ENCODE data around the gene PSRC1.
"Not testable (repeated sequence)": the region's sequence is repeated elsewhere in the genome, so short reads cannot be mapped to it uniquely, and the experiment has no call there.

The PSRC1 gene

DNA sequence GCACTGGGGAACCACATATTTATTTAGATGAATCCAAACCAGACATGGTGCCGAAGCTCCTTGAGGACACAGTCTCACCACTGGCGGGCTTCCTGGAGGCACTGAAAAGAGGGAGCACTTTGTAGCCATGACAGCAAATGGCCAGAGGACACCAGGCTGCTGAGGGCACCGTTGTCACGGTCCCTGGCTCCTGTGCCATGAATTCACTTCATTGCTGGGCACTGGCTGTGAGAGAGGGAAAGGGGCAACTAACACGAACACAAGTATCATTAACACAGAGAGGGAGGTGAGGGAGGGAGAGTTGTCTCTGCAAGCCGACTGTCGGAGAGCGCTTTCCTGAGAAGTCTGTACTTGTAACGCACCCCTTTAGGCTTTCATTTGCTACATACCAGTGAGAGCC is 9.4 kb upstream of the PSRC1 start:
- H3K4me1 ChIP-seq (ENCODE audit: control insufficient read depth, insufficient read depth, low read depth, low read length): peaks cover 4% of the 10 kb centered on the region
- no peak overlapping the region for H4K8ac ChIP-seq (ENCODE audit: low read length)
- H3K79me1 ChIP-seq (replicated peaks; ENCODE audit: low read length, poor library complexity, severe bottlenecking): no peaks in the 10 kb centered on the region
- no peaks in the 10 kb centered on the region for H3K36me3 ChIP-seq (ENCODE audit: control insufficient read depth in 1 of 2, insufficient read depth in 2 of 2, low read depth in 1 of 2, low read length in 2 of 2)
- H3K14ac ChIP-seq (ENCODE audit: low read length in 2 of 2): no peak overlapping the region
- H3K4me3 ChIP-seq (ENCODE audit: insufficient read depth in 1 of 2, low read depth in 1 of 2, low read length in 2 of 2): no peak overlapping the region
- H2BK5ac ChIP-seq (ENCODE audit: low read depth, low read length, poor library complexity, severe bottlenecking): no peak overlapping the region
- H2BK15ac ChIP-seq (ENCODE audit: low read depth, poor library complexity, severe bottlenecking): no peak overlapping the region
- H2BK120ac ChIP-seq (ENCODE audit: low read depth, low read length): no peak overlapping the region
- H3K27me3 ChIP-seq (ENCODE audit: control insufficient read depth in 1 of 2, insufficient read depth in 1 of 2, low read length in 2 of 2): peaks cover 0 to 10% of the 10 kb centered on the region in 2 experiments
- WGBS: 68% methylated on average over 9 of the region's 9 CpGs
- H3K18ac ChIP-seq (ENCODE audit: low read depth in 1 of 2, low read length in 2 of 2): no peak overlapping the region
- H2AK5ac ChIP-seq (ENCODE audit: low read length, severe bottlenecking): no peak overlapping the region
- no peak overlapping the region for H3K27ac ChIP-seq (ENCODE audit: low read length, poor library complexity, severe bottlenecking)
- no peak overlapping the region for H3K9ac ChIP-seq (ENCODE audit: low read length)
- no peaks in the 10 kb centered on the region for H3K9me3 ChIP-seq (ENCODE audit: control insufficient read depth, low read length)
- H3K4me2 ChIP-seq (ENCODE audit: low read length, poor library complexity, severe bottlenecking): no peak overlapping the region
- H3K23ac ChIP-seq (ENCODE audit: low read length in 2 of 2): no peak overlapping the region
- no peak overlapping the region for H2AFZ ChIP-seq (ENCODE audit: low read depth, low read length)
- H3K4ac ChIP-seq (ENCODE audit: low read depth in 1 of 2, low read length in 2 of 2): no peak overlapping the region
- H2BK12ac ChIP-seq (ENCODE audit: low read length in 2 of 2): no peak overlapping the region
- no peak overlapping the region for H4K91ac ChIP-seq (ENCODE audit: low read length)
- no peak for DNase-seq

DNA sequence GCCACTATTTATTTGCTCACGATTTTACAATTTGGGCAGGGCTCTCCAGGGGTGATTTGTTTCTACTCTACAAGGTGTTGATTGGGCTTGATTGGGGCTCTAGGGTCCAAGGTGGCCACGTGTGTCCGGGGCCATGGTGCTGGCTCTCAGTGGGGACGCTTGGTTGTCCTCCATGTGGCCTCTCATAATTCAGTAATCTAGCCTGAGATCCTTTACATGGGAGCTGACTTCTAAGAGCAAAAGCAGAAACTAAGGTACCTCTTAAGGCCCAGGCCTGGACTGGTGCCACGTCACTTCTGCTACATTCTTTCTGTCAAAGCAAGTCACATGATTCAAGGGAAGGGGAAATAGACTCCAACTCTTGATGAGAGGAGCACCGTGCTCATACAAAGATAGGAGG is 8.1 kb upstream of the PSRC1 start:
- H4K8ac ChIP-seq (ENCODE audit: low read length): no peak overlapping the region
- no peak overlapping the region for H3K4ac ChIP-seq (ENCODE audit: low read depth in 1 of 2, low read length in 2 of 2)
- H4K91ac ChIP-seq (ENCODE audit: low read length): no peak overlapping the region
- H3K79me1 ChIP-seq (replicated peaks; ENCODE audit: low read length, poor library complexity, severe bottlenecking): no peaks in the 10 kb centered on the region
- no peak overlapping the region for H3K14ac ChIP-seq (ENCODE audit: low read length in 2 of 2)
- H2BK15ac ChIP-seq (ENCODE audit: low read depth, poor library complexity, severe bottlenecking): no peak overlapping the region
- no peaks in the 10 kb centered on the region for H3K36me3 ChIP-seq (ENCODE audit: control insufficient read depth in 1 of 2, insufficient read depth in 2 of 2, low read depth in 1 of 2, low read length in 2 of 2)
- WGBS: 90% methylated on average over 6 of the region's 6 CpGs
- no peak overlapping the region for H3K18ac ChIP-seq (ENCODE audit: low read depth in 1 of 2, low read length in 2 of 2)
- DNase-seq: no peak
- H3K4me1 ChIP-seq (ENCODE audit: control insufficient read depth, insufficient read depth, low read depth, low read length): no peaks in the 10 kb centered on the region
- H2AK5ac ChIP-seq (ENCODE audit: low read length, severe bottlenecking): no peak overlapping the region
- H3K27me3 ChIP-seq (ENCODE audit: control insufficient read depth in 1 of 2, insufficient read depth in 1 of 2, low read length in 2 of 2): peaks cover 0 to 10% of the 10 kb centered on the region in 2 experiments
- no peak overlapping the region for H3K4me2 ChIP-seq (ENCODE audit: low read length, poor library complexity, severe bottlenecking)
- H3K9me3 ChIP-seq (ENCODE audit: control insufficient read depth, low read length): no peaks in the 10 kb centered on the region
- no peak overlapping the region for H3K27ac ChIP-seq (ENCODE audit: low read length, poor library complexity, severe bottlenecking)
- no peak overlapping the region for H2BK5ac ChIP-seq (ENCODE audit: low read depth, low read length, poor library complexity, severe bottlenecking)
- no peak overlapping the region for H2AFZ ChIP-seq (ENCODE audit: low read depth, low read length)
- no peak overlapping the region for H3K23ac ChIP-seq (ENCODE audit: low read length in 2 of 2)
- H2BK120ac ChIP-seq (ENCODE audit: low read depth, low read length): no peak overlapping the region
- no peak overlapping the region for H3K4me3 ChIP-seq (ENCODE audit: insufficient read depth in 1 of 2, low read depth in 1 of 2, low read length in 2 of 2)
- no peak overlapping the region for H2BK12ac ChIP-seq (ENCODE audit: low read length in 2 of 2)
- H3K9ac ChIP-seq (ENCODE audit: low read length): no peak overlapping the region

DNA sequence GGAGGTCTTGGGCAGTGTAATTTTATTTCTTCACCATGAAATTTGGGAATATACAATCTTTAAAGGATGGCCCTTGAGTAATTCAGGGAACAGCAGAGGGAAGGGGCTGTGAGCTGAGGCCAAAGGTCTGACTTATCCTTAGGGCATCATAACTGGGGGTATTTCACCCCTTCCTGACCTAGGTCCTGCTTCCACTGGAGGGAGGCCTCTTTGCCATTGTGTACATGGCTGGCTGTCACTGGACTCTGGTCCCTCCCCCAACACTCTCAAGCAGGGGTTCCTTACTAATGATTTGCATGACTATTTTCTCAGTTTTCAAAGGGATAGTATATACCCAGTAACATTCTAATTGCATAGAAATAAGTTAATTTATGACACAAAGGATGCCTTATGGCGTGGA is 7.2 kb upstream of the PSRC1 start:
- Histone ChIP-seq H3K27me3 (ENCODE audit: control insufficient read depth in 1 of 2, insufficient read depth in 1 of 2, low read length in 2 of 2) (peaks cover 0 to 6% of the 10 kb centered on the region in 2 experiments), H3K23ac (ENCODE audit: low read length in 2 of 2) (no peak overlapping the region), H3K36me3 (ENCODE audit: control insufficient read depth in 1 of 2, insufficient read depth in 2 of 2, low read depth in 1 of 2, low read length in 2 of 2) (no peaks in the 10 kb centered on the region), H3K14ac (ENCODE audit: low read length in 2 of 2) (no peak overlapping the region), H3K18ac (ENCODE audit: low read depth in 1 of 2, low read length in 2 of 2) (peak overlapping the region in 1 of 2 experiments; percentile 35), H3K4ac (ENCODE audit: low read depth in 1 of 2, low read length in 2 of 2) (no peak overlapping the region), H2BK12ac (ENCODE audit: low read length in 2 of 2) (no peak overlapping the region), H3K4me3 (ENCODE audit: insufficient read depth in 1 of 2, low read depth in 1 of 2, low read length in 2 of 2) (no peak overlapping the region), H4K91ac (ENCODE audit: low read length) (no peak overlapping the region), H2AK5ac (ENCODE audit: low read length, severe bottlenecking) (no peak overlapping the region), H3K4me2 (ENCODE audit: low read length, poor library complexity, severe bottlenecking) (no peak overlapping the region), H3K9ac (ENCODE audit: low read length) (no peak overlapping the region), H2BK5ac (ENCODE audit: low read depth, low read length, poor library complexity, severe bottlenecking) (no peak overlapping the region), H2BK15ac (ENCODE audit: low read depth, poor library complexity, severe bottlenecking) (no peak overlapping the region), H2AFZ (ENCODE audit: low read depth, low read length) (no peak overlapping the region), H4K8ac (ENCODE audit: low read length) (no peak overlapping the region), H3K4me1 (ENCODE audit: control insufficient read depth, insufficient read depth, low read depth, low read length) (no peaks in the 10 kb centered on the region), H3K9me3 (ENCODE audit: control insufficient read depth, low read length) (no peaks in the 10 kb centered on the region), H3K79me1 (replicated peaks; ENCODE audit: low read length, poor library complexity, severe bottlenecking) (no peaks in the 10 kb centered on the region), H2BK120ac (ENCODE audit: low read depth, low read length) (no peak overlapping the region), H3K27ac (ENCODE audit: low read length, poor library complexity, severe bottlenecking) (no peak overlapping the region)
- 100% methylated on average over 1 of the region's 1 CpG for WGBS
- DNase-seq: no peak

DNA sequence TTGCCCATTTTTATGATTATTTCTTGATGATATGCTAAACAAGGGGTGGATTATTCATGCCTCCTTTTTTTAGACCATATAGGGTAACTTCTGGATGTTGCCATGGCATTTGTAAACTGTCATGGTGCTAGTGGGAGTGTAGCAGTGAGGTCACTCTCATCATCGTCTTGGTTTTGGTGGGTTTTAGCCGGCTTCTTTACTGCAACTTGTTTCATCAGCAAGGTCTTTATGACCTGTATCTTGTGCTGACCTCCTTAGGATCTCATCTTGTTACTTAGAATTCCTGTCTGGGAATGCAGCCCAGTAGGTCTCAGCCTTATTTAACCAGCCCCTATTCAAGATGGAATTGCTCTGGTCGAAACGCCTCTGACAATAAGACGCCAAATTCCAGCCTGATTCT is 3.8 kb upstream of the PSRC1 start:
- H2BK5ac ChIP-seq (ENCODE audit: low read depth, low read length, poor library complexity, severe bottlenecking); H3K27me3 ChIP-seq (ENCODE audit: control insufficient read depth in 1 of 2, insufficient read depth in 1 of 2, low read length in 2 of 2); H3K4me2 ChIP-seq (ENCODE audit: low read length, poor library complexity, severe bottlenecking); H3K4me3 ChIP-seq (ENCODE audit: insufficient read depth in 1 of 2, low read depth in 1 of 2, low read length in 2 of 2); H3K14ac ChIP-seq (ENCODE audit: low read length in 2 of 2); H2AFZ ChIP-seq (ENCODE audit: low read depth, low read length); H3K18ac ChIP-seq (ENCODE audit: low read depth in 1 of 2, low read length in 2 of 2); H3K4ac ChIP-seq (ENCODE audit: low read depth in 1 of 2, low read length in 2 of 2); H2BK12ac ChIP-seq (ENCODE audit: low read length in 2 of 2); H3K9ac ChIP-seq (ENCODE audit: low read length); H4K91ac ChIP-seq (ENCODE audit: low read length); H3K79me1 ChIP-seq (replicated peaks; ENCODE audit: low read length, poor library complexity, severe bottlenecking); H2BK15ac ChIP-seq (ENCODE audit: low read depth, poor library complexity, severe bottlenecking); H3K9me3 ChIP-seq (ENCODE audit: control insufficient read depth, low read length); H2BK120ac ChIP-seq (ENCODE audit: low read depth, low read length); H4K8ac ChIP-seq (ENCODE audit: low read length); DNase-seq; H3K23ac ChIP-seq (ENCODE audit: low read length in 2 of 2); H3K36me3 ChIP-seq (ENCODE audit: control insufficient read depth in 1 of 2, insufficient read depth in 2 of 2, low read depth in 1 of 2, low read length in 2 of 2); H2AK5ac ChIP-seq (ENCODE audit: low read length, severe bottlenecking); H3K27ac ChIP-seq (ENCODE audit: low read length, poor library complexity, severe bottlenecking): not testable (repeated sequence)
- H3K4me1 ChIP-seq (ENCODE audit: control insufficient read depth, insufficient read depth, low read depth, low read length): peaks cover 10% of the 10 kb centered on the region
- WGBS: 96% methylated on average over 3 of the region's 5 CpGs
